GM18873 (cell line): ENCODE results near the gene SH2D3A.
"Not testable (repeated sequence)": the region's sequence is repeated elsewhere in the genome, so short reads cannot be mapped to it uniquely, and the experiment has no call there.

Source experiments
- ATAC-seq: cut with Tn5 transposase; IDR thresholded peaks from one replicate; pipeline ENCODE4 v1.9.1; 2021; ENCODE audit warnings: mild to moderate bottlenecking, moderate library complexity, moderate number of reproducible peaks; ENCODE audit not compliant: unreplicated experiment, low FRiP score

SH2D3A gene

GRCh38 chr19:6767357-6768235 lies at the start of gene SH2D3A:
TSS of gene SH2D3A (minus strand) at chr19:6767435. CDS start at chr19:6763748, 3,687 bp downstream.
- ATAC-seq = peak; percentile 67

GRCh38 chr19:6813659-6814058 lies 46.4 kb upstream of the SH2D3A start:
- ATAC-seq = no peak

DNA sequence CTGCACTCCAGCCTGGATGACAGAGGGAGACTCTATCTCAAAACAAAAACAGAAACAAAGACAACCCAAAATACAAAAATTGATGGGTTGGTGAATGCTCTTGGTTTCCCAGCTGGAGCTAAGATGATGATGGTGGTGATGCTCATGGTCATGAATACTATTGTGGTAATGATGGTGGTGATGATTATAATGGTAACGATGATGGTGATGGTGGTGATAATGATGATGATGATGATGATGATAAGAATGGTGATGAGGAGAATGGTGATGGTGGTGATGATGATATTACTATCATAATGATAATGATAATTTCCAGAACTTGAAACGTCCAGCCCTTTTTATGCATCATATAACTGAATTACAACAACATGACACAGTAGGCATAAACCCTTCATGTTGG lies 45.4 kb upstream of the SH2D3A start:
- ATAC-seq = no peak

DNA sequence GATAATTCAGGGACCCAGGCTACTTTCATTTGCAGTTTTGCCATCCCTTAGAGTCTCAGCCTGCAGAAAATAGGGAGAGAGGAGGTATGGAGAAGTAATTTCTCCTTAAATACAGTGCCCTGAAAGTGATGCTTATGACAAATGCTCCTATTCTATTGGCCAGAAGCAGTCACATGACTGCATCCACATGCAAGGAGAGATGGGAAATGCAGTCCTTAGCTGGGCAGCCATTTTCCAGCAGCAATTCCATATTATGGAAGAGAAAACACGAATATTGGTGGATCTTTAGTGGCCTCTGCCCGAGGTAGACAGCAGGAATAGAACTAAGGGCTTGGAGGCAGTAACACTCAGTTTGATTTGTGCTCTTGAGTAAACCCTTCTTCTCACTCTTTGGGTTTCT lies 44.7 kb upstream of the SH2D3A start:
- ATAC-seq = no peak

DNA sequence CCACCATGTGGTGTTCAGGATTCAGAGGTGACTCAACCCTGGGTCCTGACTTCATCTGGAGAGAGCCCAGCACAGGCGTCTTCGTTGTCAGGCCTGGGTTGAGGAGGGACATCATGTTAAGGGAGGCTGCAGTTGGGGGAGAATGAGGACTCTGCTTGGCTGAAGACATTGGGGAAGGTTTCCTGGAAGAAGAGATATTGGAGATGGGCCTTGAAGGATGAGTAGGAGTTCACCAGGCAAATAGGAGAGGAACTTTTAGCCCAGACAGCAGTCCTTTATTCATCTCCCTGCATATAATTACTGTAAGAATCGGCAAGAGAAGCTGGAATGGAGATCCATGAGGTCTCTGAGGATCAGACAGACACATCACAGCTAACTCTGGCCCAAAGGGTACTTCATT lies 44.1 kb upstream of the SH2D3A start:
- ATAC-seq = no peak

- ATAC-seq = no peak
These were observed 42.0 kb upstream of the SH2D3A start for GRCh38 chr19:6809262-6809661.

- no peak for ATAC-seq
These were observed 41.3 kb upstream of the SH2D3A start for GRCh38 chr19:6808494-6808893.

DNA sequence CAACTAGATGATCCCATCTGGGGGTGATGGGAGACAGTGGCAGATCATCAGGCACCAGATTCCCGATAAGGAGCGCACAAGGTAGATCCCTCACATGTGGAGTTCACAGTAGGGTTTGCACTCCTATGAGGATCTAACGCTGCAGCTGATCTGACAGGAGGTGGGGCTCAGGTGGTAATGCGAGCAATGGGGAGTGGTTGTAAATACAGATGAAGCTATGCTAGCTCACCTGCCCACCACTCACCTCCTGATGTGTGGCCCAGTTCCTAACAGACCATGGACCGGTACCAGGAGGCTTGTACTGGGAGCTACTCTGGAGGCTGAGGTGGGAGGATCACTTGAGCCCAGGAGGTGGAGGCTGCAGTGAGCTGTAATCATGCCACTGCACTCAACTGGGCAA lies 40.1 kb upstream of the SH2D3A start:
- no peak for ATAC-seq

GRCh38 chr19:6806488-6806887 lies 39.3 kb upstream of the SH2D3A start:
- ATAC-seq = no peak

DNA sequence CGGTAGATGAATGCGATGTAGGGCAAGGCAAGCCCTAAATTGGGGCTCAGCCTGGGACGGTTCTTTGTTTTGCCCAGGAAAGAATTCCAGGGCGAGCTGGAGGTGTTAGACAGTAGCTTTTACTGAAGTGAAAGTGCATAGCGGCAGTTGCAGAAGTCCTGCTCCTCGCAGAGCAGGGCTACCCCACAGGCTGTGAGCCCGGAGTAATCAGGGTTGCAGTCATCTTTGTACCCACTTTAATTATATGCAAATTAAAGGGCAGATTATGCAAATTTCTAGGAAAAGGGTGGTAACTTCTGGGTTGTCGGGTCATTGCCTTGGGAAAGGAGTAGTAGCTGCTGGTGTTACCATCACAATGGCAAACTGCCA lies 35.8 kb upstream of the SH2D3A start:
- no peak for ATAC-seq

DNA sequence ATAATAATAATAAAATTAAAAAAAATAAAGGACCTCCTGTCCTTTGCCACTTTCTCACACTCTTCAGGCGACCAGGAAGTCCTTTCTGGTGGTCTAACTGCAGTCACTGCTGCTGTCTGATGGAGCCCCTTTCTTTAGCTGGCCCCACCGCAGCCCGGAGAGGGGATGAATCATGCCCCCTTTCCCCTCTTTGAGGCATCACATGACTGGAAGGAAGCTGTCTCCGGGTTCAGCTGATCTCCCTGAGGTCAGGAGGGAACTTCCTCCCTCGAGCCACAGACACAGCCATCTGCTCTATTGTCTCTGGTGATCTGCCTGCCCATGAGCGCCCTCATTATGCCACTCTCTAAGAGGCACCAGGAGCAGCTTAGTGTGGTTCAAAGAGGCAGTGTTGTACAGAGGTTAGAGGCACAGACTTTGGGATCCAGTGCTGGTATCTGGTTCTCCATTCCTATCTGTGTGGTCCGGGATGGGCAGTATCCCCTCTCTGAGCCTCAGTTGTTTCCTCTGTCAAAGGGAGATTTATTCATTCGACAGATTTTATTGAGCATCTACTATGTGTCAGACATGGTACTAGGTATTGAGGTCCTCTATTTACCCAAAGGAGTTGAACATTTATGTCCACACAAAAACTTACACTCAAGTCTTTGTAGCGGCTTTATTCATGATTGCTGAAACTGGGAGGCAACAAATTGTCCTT lies 35.3 kb upstream of the SH2D3A start:
- no peak for ATAC-seq

DNA sequence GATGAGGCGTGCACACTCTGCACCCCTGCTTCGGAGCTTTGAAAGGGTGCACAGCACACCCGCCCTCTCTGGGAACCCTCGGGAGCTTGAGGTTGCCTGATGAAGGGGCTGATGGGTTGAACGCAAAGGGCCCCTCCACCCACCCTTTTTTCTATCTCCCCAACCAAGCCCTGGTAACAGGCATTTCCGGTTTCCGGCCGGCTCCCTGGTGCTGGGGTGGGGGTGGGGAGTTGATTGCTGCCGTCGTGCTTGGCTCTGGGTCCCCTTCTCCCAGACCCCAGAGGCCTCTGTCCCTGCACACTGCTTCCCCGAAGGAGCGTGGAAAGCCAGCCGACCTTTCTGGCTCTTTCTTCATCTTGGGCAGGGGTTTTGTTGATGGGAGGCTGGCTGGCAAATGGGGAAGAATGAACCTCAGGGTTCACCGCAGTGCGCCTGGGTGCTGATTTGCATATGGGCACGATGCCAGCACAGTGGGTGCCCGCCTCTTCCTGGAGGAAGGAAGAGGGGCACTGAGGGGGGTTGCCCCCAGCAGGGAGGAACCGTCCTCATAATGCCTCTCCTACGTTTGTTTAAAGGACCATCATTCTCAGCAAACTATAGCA lies 34.4 kb upstream of the SH2D3A start:
- ATAC-seq = no peak

DNA sequence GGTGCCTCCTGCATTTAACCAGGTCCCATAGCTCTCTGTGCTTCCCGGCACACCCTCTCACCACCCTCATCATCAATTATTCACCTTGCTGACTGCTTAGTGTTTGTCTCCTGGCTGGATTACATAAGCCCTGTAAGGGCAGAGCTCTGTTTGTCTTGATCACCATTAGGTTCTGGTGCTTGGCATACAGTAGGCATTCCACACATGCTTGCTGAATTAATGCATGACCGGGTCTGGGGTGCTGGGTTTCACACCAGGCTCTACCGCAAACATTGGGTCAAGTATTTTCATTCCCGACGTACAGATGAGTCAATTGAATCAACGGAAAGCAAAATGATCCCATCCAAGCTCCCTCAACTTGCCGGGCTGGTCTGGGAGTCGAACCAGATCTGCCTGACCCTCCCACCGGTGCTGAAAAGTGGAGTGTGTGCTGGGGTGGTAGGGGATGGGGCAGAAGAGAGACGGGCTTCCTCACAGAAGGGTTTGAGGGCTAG lies 33.8 kb upstream of the SH2D3A start:
- ATAC-seq = no peak

- ATAC-seq = not testable (repeated sequence)
These were observed 33.0 kb upstream of the SH2D3A start for GRCh38 chr19:6800160-6800790.

DNA sequence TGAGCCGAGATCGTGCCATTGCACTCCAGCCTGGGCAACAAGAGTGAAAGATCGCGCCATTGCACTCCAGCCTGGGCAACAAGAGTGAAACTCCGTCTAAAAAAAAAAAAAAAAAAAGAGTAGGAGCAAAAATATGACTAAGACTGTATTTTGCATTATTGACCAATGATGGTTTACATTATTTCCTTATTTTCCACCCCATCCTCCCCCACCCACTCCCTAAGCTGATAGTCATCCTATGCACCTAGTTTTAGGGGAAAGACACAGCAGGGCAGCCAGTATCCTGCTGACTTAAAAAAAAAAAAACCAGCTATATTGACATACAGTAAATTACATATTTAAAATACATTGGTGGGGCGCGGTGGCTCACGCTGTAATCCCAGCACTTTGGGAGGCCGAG lies 30.4 kb upstream of the SH2D3A start:
- no peak for ATAC-seq

- ATAC-seq = no peak
These were observed 29.0 kb upstream of the SH2D3A start for GRCh38 chr19:6796278-6796677.

DNA sequence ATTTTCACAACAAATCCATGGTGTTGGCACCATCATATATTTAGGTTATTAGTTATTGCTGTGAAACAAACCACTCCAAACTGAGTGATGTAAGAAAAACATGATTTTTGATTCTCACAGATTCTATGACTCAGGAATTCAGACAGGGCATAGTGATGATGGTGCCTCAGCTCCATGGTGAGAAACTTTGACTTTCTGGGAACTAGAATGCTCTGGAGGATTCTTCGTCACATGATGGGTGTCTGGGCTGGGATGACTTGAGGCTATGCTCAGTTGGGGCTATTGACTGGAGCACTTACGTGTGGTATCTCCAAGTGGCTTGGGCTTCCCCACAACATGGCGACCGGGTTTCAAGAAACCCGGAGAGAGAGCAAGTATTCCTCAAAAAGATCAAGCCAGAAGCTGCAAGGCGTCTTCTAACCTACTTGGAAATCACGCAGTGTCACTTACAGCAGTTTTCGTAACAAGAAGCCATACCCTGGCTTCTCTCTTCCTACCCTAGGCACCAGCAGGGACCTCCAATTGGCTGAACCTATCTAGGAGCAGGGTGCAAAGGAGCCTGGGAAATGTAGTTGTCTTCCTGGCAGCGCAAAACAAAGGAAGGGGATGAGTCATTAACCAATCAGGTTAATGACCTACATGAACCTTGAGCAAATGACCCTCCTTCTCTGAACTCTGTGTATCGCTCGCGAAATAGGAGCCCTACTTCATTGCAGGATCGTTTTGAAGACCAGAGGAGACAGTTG lies 27.6 kb upstream of the SH2D3A start:
- ATAC-seq = no peak

GRCh38 chr19:6793973-6794372 lies 26.7 kb upstream of the SH2D3A start:
- no peak for ATAC-seq

GRCh38 chr19:6793411-6793810 lies 26.2 kb upstream of the SH2D3A start:
- ATAC-seq = no peak

GRCh38 chr19:6791237-6791636 lies 24.0 kb upstream of the SH2D3A start:
- ATAC-seq = no peak
